SK-N-MC (cell line): Measurements from ENCODE around the gene PAXX.

Experiments
- FOXP2 ChIP-seq: optimal IDR thresholded peaks from 2 replicates; pipeline ENCODE3; 2011; ENCODE audit warnings: mild to moderate bottlenecking, moderate library complexity; ENCODE audit not compliant: insufficient read depth; ENCODE audit errors: extremely low read length, control extremely low read depth
- POLR2AphosphoS5 ChIP-seq: IDR thresholded peaks from 2 replicates; pipeline ENCODE4 v1.6.1; 2012; ENCODE audit warnings: mild to moderate bottlenecking, low read depth, low read length, borderline replicate concordance

- TF ChIP-seq POLR2AphosphoS5 (no peak), FOXP2 (no peak)
Measured at GRCh38 chr9:137037035-137037434, 44.8 kb downstream of the PAXX start.
